Stimulated activated naive B cell treated with anti-CD40 and anti-IgM and Interleukin-4, amounts not matched to agents 10 μg/mL and 1 μg/mL and 100 μg/mL, for 72 hours (primary cell): Measurements from ENCODE around the gene ATXN7L1.

ENCODE experiments used
- ATAC-seq, 2 donors: fragments of 150-1000 bp; cut with Tn5 transposase; replicated peaks; 2 replicates each; pipeline ENCODE4 v1.10.0; 2021; ENCODE audit warnings: moderate library complexity in 1 of 2
- DNase-seq: peaks from one replicate; pipeline ENCODE4 v3.0.0; 2021
- H3K27ac Mint-ChIP-seq: one replicate; pipeline ENCODE4 v1.8.0; 2022; ENCODE audit warnings: mild to moderate bottlenecking, mixed read lengths
- H3K27me3 Mint-ChIP-seq, 2 donors: one replicate each; pipeline ENCODE4 v1.8.0; 2022; ENCODE audit warnings: mixed read lengths in 2 of 2
- H3K36me3 Mint-ChIP-seq, 2 donors: one replicate each; pipeline ENCODE4 v1.8.0; 2022; ENCODE audit warnings: mixed read lengths in 2 of 2, mild to moderate bottlenecking in 1 of 2
- H3K4me1 Mint-ChIP-seq, 2 donors: one replicate each; pipeline ENCODE4 v1.8.0; 2022; ENCODE audit warnings: mixed read lengths in 2 of 2, mild to moderate bottlenecking in 1 of 2
- H3K4me3 Mint-ChIP-seq, 2 donors: one replicate each; pipeline ENCODE4 v1.8.0; 2022; ENCODE audit warnings: mild to moderate bottlenecking in 2 of 2, mixed read lengths in 2 of 2, moderate library complexity in 1 of 2
- H3K9me3 Mint-ChIP-seq, 2 donors: one replicate each; pipeline ENCODE4 v1.8.0; 2022; ENCODE audit warnings: mixed read lengths in 2 of 2, mild to moderate bottlenecking in 1 of 2

Gene ATXN7L1, protein sequence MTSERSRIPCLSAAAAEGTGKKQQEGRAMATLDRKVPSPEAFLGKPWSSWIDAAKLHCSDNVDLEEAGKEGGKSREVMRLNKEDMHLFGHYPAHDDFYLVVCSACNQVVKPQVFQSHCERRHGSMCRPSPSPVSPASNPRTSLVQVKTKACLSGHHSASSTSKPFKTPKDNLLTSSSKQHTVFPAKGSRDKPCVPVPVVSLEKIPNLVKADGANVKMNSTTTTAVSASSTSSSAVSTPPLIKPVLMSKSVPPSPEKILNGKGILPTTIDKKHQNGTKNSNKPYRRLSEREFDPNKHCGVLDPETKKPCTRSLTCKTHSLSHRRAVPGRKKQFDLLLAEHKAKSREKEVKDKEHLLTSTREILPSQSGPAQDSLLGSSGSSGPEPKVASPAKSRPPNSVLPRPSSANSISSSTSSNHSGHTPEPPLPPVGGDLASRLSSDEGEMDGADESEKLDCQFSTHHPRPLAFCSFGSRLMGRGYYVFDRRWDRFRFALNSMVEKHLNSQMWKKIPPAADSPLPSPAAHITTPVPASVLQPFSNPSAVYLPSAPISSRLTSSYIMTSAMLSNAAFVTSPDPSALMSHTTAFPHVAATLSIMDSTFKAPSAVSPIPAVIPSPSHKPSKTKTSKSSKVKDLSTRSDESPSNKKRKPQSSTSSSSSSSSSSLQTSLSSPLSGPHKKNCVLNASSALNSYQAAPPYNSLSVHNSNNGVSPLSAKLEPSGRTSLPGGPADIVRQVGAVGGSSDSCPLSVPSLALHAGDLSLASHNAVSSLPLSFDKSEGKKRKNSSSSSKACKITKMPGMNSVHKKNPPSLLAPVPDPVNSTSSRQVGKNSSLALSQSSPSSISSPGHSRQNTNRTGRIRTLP

DNA sequence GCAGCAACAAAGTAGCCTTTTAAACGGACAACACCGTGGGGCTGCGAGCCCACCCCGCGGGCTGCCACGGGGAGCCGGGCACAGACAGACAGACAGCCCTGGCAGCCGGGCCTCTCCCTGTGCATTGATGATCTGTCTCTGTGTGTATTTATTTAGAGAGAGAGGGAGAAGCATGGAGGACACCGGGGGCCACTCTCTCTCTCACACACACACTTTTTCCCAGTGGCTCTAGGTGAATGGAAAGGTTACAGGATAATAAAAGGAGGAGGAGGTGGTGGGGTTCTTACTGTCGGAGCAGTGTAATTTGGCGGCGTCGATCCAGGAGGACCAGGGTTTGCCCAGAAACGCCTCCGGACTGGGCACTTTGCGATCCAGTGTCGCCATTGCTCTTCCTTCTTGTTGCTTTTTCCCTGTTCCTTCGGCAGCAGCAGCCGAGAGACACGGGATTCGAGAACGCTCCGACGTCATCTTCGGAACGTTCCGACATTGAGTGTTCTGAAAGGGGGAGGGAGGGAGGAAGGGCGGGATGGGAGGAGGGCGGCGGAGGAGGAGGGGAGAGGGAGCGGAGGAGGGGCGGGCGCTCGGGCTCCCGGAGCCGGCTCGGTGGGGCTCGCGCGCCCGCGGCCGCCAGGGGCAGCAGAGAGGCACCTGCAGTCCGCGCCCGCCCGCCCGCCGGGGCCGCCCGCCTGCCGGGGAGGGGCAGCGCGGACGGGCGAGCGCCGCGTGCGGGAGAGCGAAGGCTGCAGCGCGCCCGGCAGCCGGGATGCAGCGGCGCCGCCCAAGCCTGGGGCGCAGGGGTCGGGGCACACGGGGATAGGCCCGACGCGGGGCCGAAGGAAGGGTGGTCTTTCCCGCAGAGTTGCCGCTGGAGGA, at the start of gene ATXN7L1:
Gene ATXN7L1, minus strand, starts transcription at position 509 of the 873 bp plus-strand sequence. Its CDS starts 41 bp downstream, at position 468.
- H3K4me1 Mint-ChIP-seq = peaks cover 5 to 20% of the 10 kb centered on the region in 2 donors
- H3K27me3 Mint-ChIP-seq = peaks cover 9 to 11% of the 10 kb centered on the region in 2 donors
- peak within 1 kb of the TSS; percentile 76 for H3K27ac Mint-ChIP-seq
- peak within 1 kb of the TSS; percentile 92 to 99 for H3K4me3 Mint-ChIP-seq
- peak; percentile 94 to 96 for ATAC-seq
- DNase-seq = peak; percentile 71
- no peaks in the 10 kb centered on the region for H3K9me3 Mint-ChIP-seq
- H3K36me3 Mint-ChIP-seq = no peaks in the 10 kb centered on the region

DNA sequence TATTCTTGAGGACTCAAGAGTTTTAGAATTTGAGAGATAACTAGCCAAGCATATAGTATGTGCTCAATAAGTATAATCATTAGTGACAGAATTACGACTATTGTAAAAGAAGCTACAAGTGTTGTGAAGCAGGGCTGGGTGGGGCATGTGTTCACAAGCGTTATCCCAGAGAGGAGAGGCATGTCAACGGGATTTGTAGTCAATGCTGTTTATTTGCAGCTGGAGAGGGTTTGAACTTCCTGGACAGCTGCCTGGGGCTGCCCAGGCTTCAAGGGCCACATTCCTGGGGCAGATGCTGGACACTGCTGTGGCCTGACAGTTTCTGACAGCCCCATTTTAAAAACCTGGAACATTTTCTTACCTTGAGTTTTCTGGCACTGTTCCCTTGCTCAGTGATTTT, 49.7 kb upstream of the ATXN7L1 start:
- H3K27ac Mint-ChIP-seq = no peak overlapping the region
- H3K4me1 Mint-ChIP-seq = peaks cover 5 to 8% of the 10 kb centered on the region in 2 donors
- H3K36me3 Mint-ChIP-seq = peaks cover 4% of the 10 kb centered on the region in 2 donors
- peaks cover 6 to 10% of the 10 kb centered on the region in 2 donors for H3K27me3 Mint-ChIP-seq
- H3K4me3 Mint-ChIP-seq = no peak overlapping the region
- no peak for ATAC-seq
- peaks cover 5 to 8% of the 10 kb centered on the region in 2 donors for H3K9me3 Mint-ChIP-seq
- no peak for DNase-seq

DNA sequence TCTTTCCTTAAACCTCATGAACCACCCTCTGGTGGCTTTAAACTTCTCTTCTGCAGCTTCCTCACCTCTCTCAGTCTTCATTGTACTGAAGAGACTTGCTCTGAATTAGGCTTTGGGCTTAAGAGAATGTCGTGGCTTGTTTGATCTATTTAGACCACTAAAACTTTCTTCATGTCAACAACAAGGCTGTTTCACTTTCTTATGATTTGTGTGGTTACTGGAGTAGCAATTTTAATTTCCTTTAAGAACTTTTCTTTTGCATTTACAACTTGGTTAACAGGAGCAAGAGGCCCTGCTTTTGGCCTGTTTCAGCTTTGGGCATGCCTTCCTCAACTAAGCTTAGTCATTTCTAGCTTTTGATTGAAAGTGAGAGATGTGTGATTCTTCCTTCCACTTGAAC, 48.5 kb upstream of the ATXN7L1 start:
- ATAC-seq (peak; percentile 79 to 89), DNase-seq (no peak)
- Mint-ChIP-seq H3K4me3 (no peak overlapping the region), H3K9me3 (peaks cover 5 to 8% of the 10 kb centered on the region in 2 donors), H3K27ac (no peak overlapping the region), H3K36me3 (peaks cover 4% of the 10 kb centered on the region in 2 donors), H3K27me3 (peaks cover 4 to 11% of the 10 kb centered on the region in 2 donors), H3K4me1 (peaks cover 5 to 8% of the 10 kb centered on the region in 2 donors)

GRCh38 chr7:105920766-105921165, 44.4 kb upstream of the ATXN7L1 start:
- peaks cover 11 to 13% of the 10 kb centered on the region in 2 donors for H3K27me3 Mint-ChIP-seq
- DNase-seq (no peak), ATAC-seq (no peak)
- peaks cover 4% of the 10 kb centered on the region in 2 donors for H3K36me3 Mint-ChIP-seq
- peaks cover 5 to 8% of the 10 kb centered on the region in 2 donors for H3K9me3 Mint-ChIP-seq
- no peak overlapping the region for H3K4me3 Mint-ChIP-seq
- no peak overlapping the region for H3K27ac Mint-ChIP-seq
- peaks cover 5 to 8% of the 10 kb centered on the region in 2 donors for H3K4me1 Mint-ChIP-seq

- ATAC-seq (no peak), DNase-seq (no peak)
- no peak overlapping the region for H3K27ac Mint-ChIP-seq
- no peaks in the 10 kb centered on the region for H3K36me3 Mint-ChIP-seq
- H3K9me3 Mint-ChIP-seq = no peaks in the 10 kb centered on the region
- no peaks in the 10 kb centered on the region for H3K4me1 Mint-ChIP-seq
- no peak overlapping the region for H3K4me3 Mint-ChIP-seq
- peaks cover 11 to 23% of the 10 kb centered on the region in 2 donors for H3K27me3 Mint-ChIP-seq
These were observed 41.3 kb upstream of the ATXN7L1 start for GRCh38 chr7:105917659-105918058.

- DNase-seq = no peak
- peaks cover 11 to 23% of the 10 kb centered on the region in 2 donors for H3K27me3 Mint-ChIP-seq
- no peaks in the 10 kb centered on the region for H3K9me3 Mint-ChIP-seq
- ATAC-seq = no peak
- no peaks in the 10 kb centered on the region for H3K36me3 Mint-ChIP-seq
- no peak overlapping the region for H3K4me3 Mint-ChIP-seq
- no peaks in the 10 kb centered on the region for H3K4me1 Mint-ChIP-seq
- no peak overlapping the region for H3K27ac Mint-ChIP-seq
These were observed 40.2 kb upstream of the ATXN7L1 start for GRCh38 chr7:105916603-105917002.

GRCh38 chr7:105913947-105914346, 37.5 kb upstream of the ATXN7L1 start:
- no peak for DNase-seq
- no peaks in the 10 kb centered on the region for H3K4me1 Mint-ChIP-seq
- peaks cover 0 to 9% of the 10 kb centered on the region in 2 donors for H3K36me3 Mint-ChIP-seq
- no peak for ATAC-seq
- peaks cover 4 to 15% of the 10 kb centered on the region in 2 donors for H3K27me3 Mint-ChIP-seq
- H3K9me3 Mint-ChIP-seq = peaks cover 0 to 8% of the 10 kb centered on the region in 2 donors
- H3K4me3 Mint-ChIP-seq = no peak overlapping the region
- H3K27ac Mint-ChIP-seq = no peak overlapping the region

DNA sequence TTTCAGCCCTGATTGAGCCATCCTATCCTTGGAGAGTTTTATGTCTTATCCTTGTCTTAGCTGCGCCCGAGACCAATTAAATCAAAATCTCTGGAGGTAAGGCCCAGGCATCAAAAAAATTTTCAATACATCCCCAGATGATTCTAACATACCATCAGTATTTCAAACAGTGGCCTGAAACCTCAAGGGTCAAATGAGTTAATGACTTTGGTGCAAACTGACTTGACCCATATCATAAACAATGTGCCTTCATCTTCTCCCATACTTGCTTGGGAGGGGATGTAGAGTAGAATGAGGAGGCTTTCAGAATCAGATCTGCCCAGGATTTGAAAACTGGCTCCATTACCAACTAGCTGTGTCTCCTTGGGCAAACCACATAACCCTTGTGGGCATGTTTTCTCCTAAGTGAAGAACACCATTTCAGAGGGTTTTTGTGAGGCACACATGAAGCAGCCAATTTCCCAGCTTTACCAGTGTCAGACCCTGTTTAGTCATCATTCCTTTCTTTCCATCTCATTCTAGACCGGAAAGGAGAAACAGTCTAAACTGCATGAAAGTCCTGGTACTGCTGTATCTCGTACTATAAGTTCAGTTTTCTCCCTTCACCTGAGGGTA, 35.7 kb upstream of the ATXN7L1 start:
- no peak for DNase-seq
- H3K27ac Mint-ChIP-seq = no peak overlapping the region
- H3K4me1 Mint-ChIP-seq = no peaks in the 10 kb centered on the region
- ATAC-seq = no peak
- peaks cover 0 to 8% of the 10 kb centered on the region in 2 donors for H3K9me3 Mint-ChIP-seq
- peaks cover 4 to 10% of the 10 kb centered on the region in 2 donors for H3K27me3 Mint-ChIP-seq
- H3K4me3 Mint-ChIP-seq = no peak overlapping the region
- peaks cover 0 to 9% of the 10 kb centered on the region in 2 donors for H3K36me3 Mint-ChIP-seq

DNA sequence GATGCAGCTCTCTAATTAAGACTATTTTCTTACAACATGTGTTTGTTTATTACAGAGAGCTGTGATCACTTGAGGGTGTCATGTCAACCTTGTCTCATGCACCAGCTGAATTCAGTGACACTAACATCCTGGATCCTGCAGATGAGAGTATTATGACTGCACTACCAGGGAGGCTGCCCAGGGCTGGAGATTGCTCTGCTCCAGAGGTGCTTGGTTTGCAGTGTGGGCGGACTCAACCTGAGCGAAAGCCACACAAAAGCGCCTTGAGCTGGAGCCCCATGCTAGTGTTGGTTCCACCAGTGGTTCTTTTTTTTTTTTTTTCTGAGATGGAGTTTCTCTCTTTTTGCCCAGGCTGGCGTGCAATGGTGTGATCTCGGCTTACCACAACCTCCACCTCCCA, 33.8 kb upstream of the ATXN7L1 start:
- DNase-seq = no peak
- peaks cover 4 to 13% of the 10 kb centered on the region in 2 donors for H3K27me3 Mint-ChIP-seq
- H3K36me3 Mint-ChIP-seq = peaks cover 0 to 9% of the 10 kb centered on the region in 2 donors
- no peak overlapping the region for H3K4me3 Mint-ChIP-seq
- ATAC-seq = no peak
- H3K4me1 Mint-ChIP-seq = no peaks in the 10 kb centered on the region
- no peak overlapping the region for H3K27ac Mint-ChIP-seq
- H3K9me3 Mint-ChIP-seq = peaks cover 0 to 8% of the 10 kb centered on the region in 2 donors

- peaks cover 0 to 9% of the 10 kb centered on the region in 2 donors for H3K36me3 Mint-ChIP-seq
- H3K9me3 Mint-ChIP-seq = peaks cover 0 to 8% of the 10 kb centered on the region in 2 donors
- no peak overlapping the region for H3K27ac Mint-ChIP-seq
- ATAC-seq = no peak
- H3K27me3 Mint-ChIP-seq = peaks cover 4 to 9% of the 10 kb centered on the region in 2 donors
- no peak for DNase-seq
- H3K4me1 Mint-ChIP-seq = no peaks in the 10 kb centered on the region
- no peak overlapping the region for H3K4me3 Mint-ChIP-seq
These were observed 33.3 kb upstream of the ATXN7L1 start for GRCh38 chr7:105909742-105910141.

- peaks cover 0 to 9% of the 10 kb centered on the region in 2 donors for H3K36me3 Mint-ChIP-seq
- peaks cover 0 to 8% of the 10 kb centered on the region in 2 donors for H3K9me3 Mint-ChIP-seq
- no peak for ATAC-seq
- H3K27ac Mint-ChIP-seq = no peak overlapping the region
- H3K4me3 Mint-ChIP-seq = no peak overlapping the region
- DNase-seq = no peak
- H3K27me3 Mint-ChIP-seq = peaks cover 4 to 8% of the 10 kb centered on the region in 2 donors
- H3K4me1 Mint-ChIP-seq = no peaks in the 10 kb centered on the region
These were observed 30.9 kb upstream of the ATXN7L1 start for GRCh38 chr7:105907129-105907846.

- no peak for DNase-seq
- H3K9me3 Mint-ChIP-seq = peaks cover 0 to 8% of the 10 kb centered on the region in 2 donors
- H3K36me3 Mint-ChIP-seq = peaks cover 0 to 9% of the 10 kb centered on the region in 2 donors
- H3K27ac Mint-ChIP-seq = no peak overlapping the region
- no peaks in the 10 kb centered on the region for H3K4me1 Mint-ChIP-seq
- ATAC-seq = no peak
- no peak overlapping the region for H3K4me3 Mint-ChIP-seq
- H3K27me3 Mint-ChIP-seq = peaks cover 4 to 8% of the 10 kb centered on the region in 2 donors
These were observed 30.3 kb upstream of the ATXN7L1 start for GRCh38 chr7:105906695-105907094.
